GM18511 (cell line): ENCODE results near the gene TMEM175.
A peak's percentile ranks its signal among the peaks of the same experiment; 100 is the strongest.

Experiments used
- ATAC-seq: cut with Tn5 transposase; IDR thresholded peaks from one replicate; pipeline ENCODE4 v1.9.1; 2021; ENCODE audit warnings: mild to moderate bottlenecking, moderate library complexity; ENCODE audit not compliant: unreplicated experiment

The TMEM175 gene

DNA sequence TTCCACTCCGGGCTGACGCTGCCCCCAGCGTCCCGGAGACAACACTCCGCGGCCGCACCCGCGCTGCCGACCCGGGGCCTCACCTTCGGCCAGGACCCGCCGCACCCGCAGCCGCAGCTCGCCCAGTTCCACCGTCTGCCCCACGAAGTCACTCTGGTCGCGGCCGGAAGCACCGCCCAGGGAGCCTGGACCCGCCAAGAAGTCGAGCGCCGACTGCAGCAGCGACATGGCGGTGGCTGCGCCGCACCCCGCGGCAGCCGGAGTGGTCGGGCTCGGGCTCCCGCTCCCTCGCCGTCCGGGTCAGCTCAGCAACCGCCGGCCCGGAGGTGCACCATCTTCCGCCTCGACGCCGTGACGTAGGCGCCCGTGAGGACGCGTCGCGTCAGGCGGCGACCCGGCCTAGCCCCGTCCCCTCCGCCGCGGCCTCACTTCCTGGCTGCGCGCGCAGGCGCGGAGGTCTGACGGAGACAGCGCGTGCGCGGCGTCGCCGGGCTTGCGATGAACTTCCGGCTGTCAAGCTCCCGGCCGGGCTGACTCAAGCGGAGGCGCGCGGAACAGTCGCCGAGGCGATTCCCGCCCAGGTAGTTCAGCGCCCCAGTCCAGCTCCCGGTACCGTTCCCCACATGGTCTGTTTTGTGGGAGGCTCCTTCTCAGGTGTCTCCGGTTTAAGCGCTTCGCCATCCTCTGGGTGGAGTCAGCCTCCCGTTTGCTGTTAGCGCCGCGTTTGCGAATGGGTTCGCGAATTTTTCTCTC lies at the start of gene TMEM175, which contains the start of gene GAK:
TMEM175 (plus strand) TSS at position 501 of the 753 bp plus-strand sequence. CDS start 15,280 bp downstream, outside the sequence.
GAK (minus strand) TSS at position 357 of the 753 bp plus-strand sequence; CDS start at position 228, 129 bp downstream.
- ATAC-seq, result peak; percentile 86

GRCh38 chr4:882646-883045 lies 49.6 kb upstream of the TMEM175 start:
- no peak for ATAC-seq

DNA sequence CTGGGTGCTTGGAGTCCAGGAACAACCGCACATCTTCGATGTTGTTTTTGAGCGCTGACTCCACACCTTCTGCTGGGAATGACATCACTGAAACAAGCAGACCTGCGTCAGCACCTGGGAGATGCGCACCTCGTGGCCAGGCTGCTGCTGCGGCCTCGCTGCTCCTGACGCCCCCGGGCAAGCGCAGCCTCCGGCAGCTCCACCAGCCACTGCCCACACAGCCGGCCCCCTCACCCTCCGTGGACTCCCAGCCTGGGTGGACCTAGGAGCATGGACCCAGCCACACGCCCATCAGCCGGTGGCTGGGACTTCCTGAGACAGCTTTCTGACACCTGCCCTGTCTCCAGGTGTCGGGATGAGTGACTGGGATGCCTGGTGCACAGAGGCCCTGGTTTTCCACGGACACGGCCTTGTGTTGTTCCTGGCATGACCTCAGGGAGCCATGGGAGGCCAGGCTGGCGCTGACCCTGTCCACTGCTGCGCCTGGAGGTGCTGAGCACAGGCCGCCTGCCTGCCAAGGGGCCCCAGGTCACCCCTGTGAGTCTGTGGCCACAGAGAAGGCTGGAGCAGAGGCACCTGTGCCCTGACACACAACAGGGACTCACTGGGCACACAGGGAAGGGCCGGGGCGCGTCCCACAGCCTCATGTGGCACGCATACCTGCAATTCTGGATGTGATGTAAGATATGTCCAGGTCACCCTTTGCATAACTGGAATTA lies 48.7 kb upstream of the TMEM175 start:
- ATAC-seq, result no peak

DNA sequence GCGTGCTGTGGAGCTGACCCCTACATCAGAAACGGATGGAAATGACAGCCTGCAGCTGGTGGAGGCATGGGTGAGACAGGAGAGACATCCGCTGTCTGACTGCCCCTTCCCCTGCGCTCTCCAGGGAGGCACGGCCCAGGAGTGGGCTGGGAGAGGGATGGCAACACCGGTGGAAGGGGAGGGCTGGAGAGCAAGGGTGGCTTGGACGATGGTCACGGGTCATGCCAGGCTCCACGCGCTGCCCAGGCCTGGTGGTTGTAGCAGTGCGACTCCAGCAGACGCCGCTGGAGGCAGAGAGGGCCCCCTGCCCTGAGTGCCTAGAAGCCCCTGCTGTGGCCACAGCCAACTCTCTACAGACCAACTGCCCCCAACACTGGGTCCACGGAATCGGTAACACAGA lies 48.0 kb upstream of the TMEM175 start:
- ATAC-seq, result no peak

GRCh38 chr4:884896-885295 lies 47.4 kb upstream of the TMEM175 start:
- no peak for ATAC-seq

DNA sequence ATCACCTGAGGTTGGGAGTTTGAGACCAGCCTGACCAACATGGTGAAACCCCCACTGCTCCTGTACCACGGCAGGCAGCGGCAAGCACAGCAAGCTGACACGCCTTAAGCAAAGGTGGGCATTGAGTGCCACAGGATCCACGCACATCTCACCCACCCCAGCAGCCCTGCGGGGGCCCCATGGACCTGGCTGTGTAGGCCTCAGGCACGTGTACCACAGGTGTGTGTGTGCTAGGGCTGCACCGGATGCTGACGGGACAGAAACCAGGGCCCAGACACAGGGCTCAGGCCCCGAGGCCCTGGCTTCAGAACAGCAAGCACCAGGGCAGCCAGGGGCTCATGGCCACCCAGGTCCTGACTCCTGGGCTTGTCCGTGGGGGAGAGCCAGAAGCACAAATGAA lies 46.9 kb upstream of the TMEM175 start:
- ATAC-seq, result no peak

DNA sequence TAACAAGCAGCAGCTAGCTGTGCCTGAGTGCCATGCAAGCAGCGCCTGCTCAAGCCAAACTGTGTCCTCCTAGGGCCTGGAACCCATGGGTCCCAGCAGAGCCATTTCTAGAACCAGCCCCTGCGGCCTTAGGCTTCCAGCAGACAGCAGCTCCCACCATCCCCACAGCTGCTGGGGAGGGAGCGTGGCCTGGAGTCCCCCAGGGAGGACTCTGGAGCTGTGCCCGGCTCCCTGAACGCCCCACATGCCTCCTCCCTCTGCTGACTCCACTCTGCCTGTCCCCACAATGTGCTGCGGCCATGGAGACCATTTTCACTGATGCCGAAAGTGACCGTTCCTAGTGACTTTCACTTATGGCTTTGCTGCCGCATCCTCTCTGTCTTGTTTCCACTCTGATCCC lies 46.0 kb upstream of the TMEM175 start:
- no peak for ATAC-seq

- ATAC-seq, result no peak
These were observed 45.1 kb upstream of the TMEM175 start for GRCh38 chr4:887034-887763.

DNA sequence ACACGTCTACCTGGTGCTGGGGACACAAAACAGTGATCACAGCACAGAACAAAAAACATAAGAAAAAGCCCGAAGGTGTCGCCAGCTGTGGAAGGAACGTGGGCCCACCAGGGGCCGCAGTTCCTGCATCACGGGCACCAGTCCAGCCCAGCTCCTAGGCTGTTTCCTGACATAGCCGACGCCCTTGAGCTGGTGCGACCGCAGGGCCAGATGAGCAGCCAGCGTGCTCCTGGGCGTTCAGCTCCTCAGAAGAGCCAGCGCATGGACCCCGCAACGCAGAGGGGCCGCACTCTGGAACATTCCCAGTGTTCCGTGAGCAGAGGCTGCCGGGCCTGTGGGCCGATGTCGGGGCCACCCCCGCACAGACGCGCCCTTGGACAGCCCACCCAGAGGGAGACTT lies 44.2 kb upstream of the TMEM175 start:
- no peak for ATAC-seq

- no peak for ATAC-seq
These were observed 42.7 kb upstream of the TMEM175 start for GRCh38 chr4:889516-889915.

DNA sequence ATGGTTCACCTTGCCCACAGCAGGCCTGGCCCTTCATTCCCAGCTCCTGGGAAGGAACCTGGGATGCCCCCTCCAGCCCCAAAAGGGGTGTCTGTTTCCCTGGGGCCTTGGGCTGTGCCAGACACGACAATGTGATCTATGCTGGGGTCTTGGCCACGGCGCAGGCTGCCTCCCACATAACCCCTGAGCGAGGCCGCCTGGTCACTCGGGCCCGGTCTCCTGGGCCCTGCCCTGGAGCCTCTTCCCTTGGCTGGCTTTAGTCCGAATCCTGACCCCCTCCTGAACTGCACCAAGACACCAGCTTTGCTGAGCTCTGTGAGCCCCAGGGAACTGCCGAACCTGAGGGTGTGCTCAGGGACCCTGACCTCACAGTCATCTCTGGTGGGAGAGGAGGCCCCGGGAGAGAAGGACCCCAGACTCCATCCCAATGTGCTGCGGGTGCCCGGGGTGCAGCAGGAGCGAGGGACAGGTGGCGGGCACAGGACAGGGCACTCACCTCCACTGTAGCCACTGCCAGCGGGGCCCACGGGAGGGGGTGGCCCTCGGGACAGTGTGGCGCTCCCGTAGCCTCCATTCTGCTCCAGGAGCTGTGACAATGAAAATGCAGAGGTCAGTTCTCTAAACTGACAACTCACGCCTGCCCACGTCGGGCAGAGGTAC lies 42.1 kb upstream of the TMEM175 start:
- no peak for ATAC-seq

DNA sequence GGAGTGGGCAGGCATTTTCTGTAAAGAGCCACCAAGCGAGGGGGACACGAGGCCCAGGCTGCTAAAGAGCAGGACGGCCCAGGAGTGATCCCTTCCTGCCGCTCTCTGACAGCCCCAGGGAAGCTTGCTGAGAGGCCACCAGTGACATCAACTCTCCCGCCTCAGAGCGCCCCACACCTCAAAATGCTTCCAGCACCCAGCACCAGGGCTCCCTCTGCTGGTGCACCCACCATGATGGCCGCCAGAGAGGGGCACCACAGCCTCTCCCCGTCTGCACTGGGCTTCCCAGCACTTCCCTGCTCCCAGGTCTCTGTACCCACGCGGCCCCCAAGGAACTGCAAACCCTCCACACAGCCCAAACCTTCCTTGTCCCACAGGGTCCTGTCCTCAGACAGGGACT lies 40.5 kb upstream of the TMEM175 start:
- ATAC-seq, result no peak

GRCh38 chr4:892780-893179 lies 39.5 kb upstream of the TMEM175 start:
- no peak for ATAC-seq

DNA sequence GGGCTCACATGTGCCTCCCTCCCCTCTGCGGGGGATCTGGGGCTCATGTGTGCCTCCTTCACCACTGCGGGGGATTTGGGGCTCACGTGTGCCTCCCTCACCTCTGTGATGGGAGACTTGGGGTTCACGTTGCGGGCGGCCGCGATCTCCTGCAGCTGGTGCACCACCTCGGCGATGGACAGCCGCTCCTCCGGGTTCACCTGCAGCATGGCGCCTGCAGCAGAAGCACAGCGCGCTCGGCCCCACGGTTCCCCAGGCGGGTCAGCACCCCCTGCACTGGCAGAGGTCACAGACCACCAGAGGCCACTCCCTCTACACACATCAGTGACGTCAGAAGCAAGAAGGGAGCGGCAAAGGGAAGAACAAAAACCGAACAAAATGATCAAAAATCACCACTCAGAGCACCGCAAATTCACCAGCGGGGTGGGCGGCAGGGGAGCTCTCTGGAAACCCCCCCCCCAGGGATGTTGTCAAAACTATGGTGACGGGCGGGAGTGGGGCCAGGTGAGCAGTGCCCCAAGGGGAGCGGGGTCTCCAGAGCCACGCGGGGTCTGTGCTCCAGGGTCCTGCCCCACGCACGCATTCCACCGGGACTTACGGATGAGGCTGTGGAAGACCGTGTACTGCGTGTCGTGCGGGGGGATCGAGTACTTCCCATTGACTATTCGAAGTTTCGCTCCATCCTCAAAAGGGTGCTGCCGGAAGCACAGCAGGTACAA lies 38.8 kb upstream of the TMEM175 start:
- no peak for ATAC-seq

- ATAC-seq, result no peak
These were observed 38.1 kb upstream of the TMEM175 start for GRCh38 chr4:893995-894705.

DNA sequence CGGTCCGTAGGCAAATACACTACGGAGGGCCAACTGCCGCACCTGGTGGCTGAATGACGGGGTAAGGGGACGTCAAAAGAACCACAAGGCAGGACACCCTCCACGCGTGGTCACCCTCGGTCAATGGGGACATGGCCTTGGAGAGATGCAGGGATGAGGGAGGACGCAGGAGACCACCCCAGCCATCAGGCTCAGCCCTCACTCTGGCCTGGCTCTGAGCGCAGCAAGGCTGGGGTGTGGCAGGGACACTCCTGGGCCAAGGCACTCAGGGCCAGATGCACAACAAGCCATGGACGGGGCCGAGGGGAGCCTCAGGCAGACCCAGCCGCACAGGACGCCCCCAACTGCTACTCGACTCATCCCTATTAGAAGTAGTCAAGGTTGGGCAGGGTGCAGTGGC lies 36.7 kb upstream of the TMEM175 start:
- ATAC-seq, result no peak

GRCh38 chr4:896216-896615 lies 36.0 kb upstream of the TMEM175 start:
- ATAC-seq, result no peak

DNA sequence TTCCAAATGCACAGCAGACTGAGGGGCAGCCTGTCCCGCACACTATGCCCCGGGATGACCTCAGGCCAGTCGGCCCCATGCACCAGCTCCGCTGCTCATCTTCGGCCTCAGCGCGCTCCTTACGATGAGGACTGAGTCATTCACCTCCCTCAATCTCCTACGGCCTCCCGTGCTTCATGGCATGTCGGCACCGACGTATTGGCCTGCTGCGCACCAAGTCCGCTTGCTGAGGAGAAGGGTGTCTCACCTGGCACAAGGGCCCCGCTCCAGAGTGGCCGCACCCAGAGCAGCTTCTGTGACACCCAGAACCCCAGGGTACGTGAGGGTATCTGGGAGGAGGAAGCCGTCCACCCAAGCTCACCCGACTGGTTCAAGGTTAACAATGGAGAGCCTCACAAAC lies 35.6 kb upstream of the TMEM175 start:
- ATAC-seq, result no peak

DNA sequence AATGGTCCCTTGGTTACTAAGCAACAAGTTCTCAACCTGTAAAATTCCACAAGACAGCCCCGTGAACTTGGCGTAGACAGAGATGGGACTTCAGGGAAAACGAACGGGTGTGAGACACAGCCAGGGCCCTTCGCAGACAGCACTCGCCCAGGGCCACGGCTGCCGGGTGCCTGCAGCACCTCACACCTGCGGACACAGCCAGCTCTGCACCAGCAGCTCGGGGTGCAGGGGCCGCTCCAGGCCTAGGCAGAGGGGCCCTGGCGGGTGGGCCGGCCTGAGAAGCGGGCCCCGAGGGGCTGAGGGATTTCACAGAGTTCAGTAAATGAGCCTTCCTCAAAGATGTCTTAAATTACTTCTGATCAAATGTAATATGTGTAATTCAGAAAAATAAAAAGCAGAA lies 34.1 kb upstream of the TMEM175 start:
- ATAC-seq, result no peak
